LHCN-M2 (cell line): ENCODE data around the gene EPHA6. TPM values are rescaled to one million over a fixed set of nuclear protein-coding genes. Genes with fewer than 3 reads are reported as not detected.
A peak's percentile ranks its signal among the peaks of the same experiment; 100 is the strongest.

Source experiments
- DNase-seq: peaks from one replicate; pipeline ENCODE4 v3.0.0-alpha.2; 2012; ENCODE audit warnings: low read depth
- total RNA-seq: library from RNA; depleted of rRNA; stranded (reverse); fragments of >200 nt; gene quantifications from 2 replicates; pipeline ENCODE4 v1.2.3, GENCODE V29; 2014

Gene EPHA6
- total RNA-seq, 1 experiment from 2014 or later: not detected

GRCh38 chr3:97694876-97695275, 880.5 kb downstream of the EPHA6 start:
- DNase-seq: no peak

- no peak for DNase-seq
Observed at GRCh38 chr3:97698691-97699090, 884.3 kb downstream of the EPHA6 start.

- DNase-seq: no peak
Observed at GRCh38 chr3:97699889-97700288, 885.5 kb downstream of the EPHA6 start.

- DNase-seq: no peak
Observed at GRCh38 chr3:97705764-97706163, 891.4 kb downstream of the EPHA6 start.

GRCh38 chr3:97706226-97706625, 891.8 kb downstream of the EPHA6 start:
- DNase-seq: no peak

- no peak for DNase-seq
Observed at GRCh38 chr3:97711654-97712053, 897.3 kb downstream of the EPHA6 start.

- DNase-seq: no peak
Observed at GRCh38 chr3:97712919-97713318, 898.5 kb downstream of the EPHA6 start.

- no peak for DNase-seq
Observed at GRCh38 chr3:97713634-97714033, 899.2 kb downstream of the EPHA6 start.

GRCh38 chr3:97719156-97719821, 904.9 kb downstream of the EPHA6 start:
- peak; percentile 59 for DNase-seq

GRCh38 chr3:97720417-97720816, 906.0 kb downstream of the EPHA6 start:
- DNase-seq: peak; percentile 11

GRCh38 chr3:97721446-97721845, 907.1 kb downstream of the EPHA6 start:
- no peak for DNase-seq

- DNase-seq: no peak
Observed at GRCh38 chr3:97736928-97737327, 922.5 kb downstream of the EPHA6 start.

- DNase-seq: no peak
Observed at GRCh38 chr3:97738761-97739160, 924.4 kb downstream of the EPHA6 start.

- no peak for DNase-seq
Observed at GRCh38 chr3:97742036-97742435, 927.6 kb downstream of the EPHA6 start.

GRCh38 chr3:97744289-97744688, 929.9 kb downstream of the EPHA6 start:
- DNase-seq: no peak

GRCh38 chr3:97763586-97764406, 949.4 kb downstream of the EPHA6 start:
- no peak for DNase-seq

- DNase-seq: peak; percentile 82
Observed at GRCh38 chr3:97764407-97765238, 950.2 kb downstream of the EPHA6 start, which contains the start of gene ARL6. Gene ARL6, plus strand, starts transcription at chr3:97764758. Its CDS starts 3,350 bp downstream, at chr3:97768108.

- no peak for DNase-seq
Observed at GRCh38 chr3:97765336-97765735, 950.9 kb downstream of the EPHA6 start.

- no peak for DNase-seq
Observed at GRCh38 chr3:97772926-97773325, 958.5 kb downstream of the EPHA6 start.

- no peak for DNase-seq
Observed at GRCh38 chr3:97778152-97778551, 963.8 kb downstream of the EPHA6 start.

GRCh38 chr3:97793420-97794019, 979.1 kb downstream of the EPHA6 start:
- DNase-seq: peak; percentile 53

GRCh38 chr3:97795951-97796350, 981.6 kb downstream of the EPHA6 start:
- no peak for DNase-seq
